Ascending aorta (tissue), 2 donors: ENCODE data around the gene HNRNPAB. TPM values are rescaled to one million over a fixed set of nuclear protein-coding genes. Genes with fewer than 3 reads are reported as not detected.

Source experiments
- DNase-seq, 2 donors: peaks; one replicate each; pipeline ENCODE4 v3.0.0-alpha.2; 2019; ENCODE audit warnings: low spot score in 2 of 2
- H3K27ac ChIP-seq, 2 donors: fragments of 200-600 bp; sonication (generic); one replicate each; pipeline ENCODE4 v1.5.1; 2016 to 2017; ENCODE audit warnings: mild to moderate bottlenecking in 1 of 2
- H3K27me3 ChIP-seq: fragments of 200-600 bp; sonication (generic); one replicate; pipeline ENCODE4 v1.5.1; 2017
- H3K36me3 ChIP-seq, 2 donors: fragments of 200-600 bp; sonication (generic); one replicate each; pipeline ENCODE4 v1.5.1; 2016
- H3K4me1 ChIP-seq, 2 donors: fragments of 200-600 bp; sonication (generic); one replicate each; pipeline ENCODE4 v1.5.1; 2016 to 2017; ENCODE audit warnings: mild to moderate bottlenecking in 1 of 2
- H3K4me3 ChIP-seq, 2 donors: fragments of 200-600 bp; sonication (generic); one replicate each; pipeline ENCODE4 v1.5.1; 2016 to 2017; ENCODE audit warnings: mild to moderate bottlenecking in 1 of 2
- H3K9me3 ChIP-seq, 2 donors: fragments of 200-600 bp; sonication (generic); one replicate each; pipeline ENCODE4 v1.5.1; 2016
- CTCF ChIP-seq, 3 experiments: fragments of 200-600 bp in 2 of 3; fragments of 450-650 bp in 1 of 3; sonication (generic) in 2 of 3; IDR thresholded peaks; one replicate each; pipeline ENCODE4 v1.5.1; 2016 to 2019; ENCODE audit warnings: antibody characterized with exemption in 3 of 3, mild to moderate bottlenecking in 1 of 3, moderate library complexity in 1 of 3
- intact Hi-C: fragments of 100-400 bp; cut with DNase I; formaldehyde crosslinking; loops from one replicate; pipeline ENCODE4 v1.15.1; 2023
- total RNA-seq: library from RNA; depleted of rRNA; stranded (reverse); fragments of >200 nt; gene quantifications from one replicate; pipeline ENCODE4 v1.1.0, GENCODE V29; 2016

The HNRNPAB gene
- total RNA-seq, 1 donor from 2014 or later = 99.2 TPM

DNA sequence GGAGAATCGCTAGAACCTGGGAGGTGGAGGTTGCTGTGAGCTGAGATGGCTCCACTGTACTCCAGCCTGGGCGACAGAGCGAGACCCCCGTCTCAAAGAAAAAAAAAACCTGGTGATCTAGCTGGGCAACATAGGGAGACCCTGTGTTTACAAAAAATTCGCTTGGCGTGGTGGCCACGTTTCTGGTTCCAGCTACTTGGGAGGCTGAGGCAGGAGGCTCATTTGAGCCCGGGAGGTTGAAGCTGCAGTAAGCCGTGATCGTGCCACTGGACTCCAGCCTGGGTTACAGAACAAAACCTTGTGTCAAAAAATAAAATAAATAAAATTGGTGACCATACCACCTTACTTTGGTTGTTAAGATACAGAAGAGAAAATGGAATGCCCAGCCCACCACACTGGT is 1.8 kb upstream of the HNRNPAB start:
- H3K27me3 ChIP-seq = no peaks in the 10 kb centered on the region
- no peak overlapping the region for H3K27ac ChIP-seq
- no peaks in the 10 kb centered on the region for H3K9me3 ChIP-seq
- intact Hi-C loops = loop anchor here (10.0 kb wide), 2 partner anchors 778 to 1872 kb away; partner anchors contain the start of genes GRK6 and RNF130
- no peak overlapping the region for H3K4me3 ChIP-seq
- no peak for TF ChIP-seq CTCF (IDR thresholded peaks at IDR 0.05)
- peaks cover 8 to 17% of the 10 kb centered on the region in 2 donors for H3K4me1 ChIP-seq
- peaks cover 9 to 11% of the 10 kb centered on the region in 2 donors for H3K36me3 ChIP-seq
- no peak for DNase-seq

GRCh38 chr5:178203670-178204181 is 607 bp upstream of the HNRNPAB start:
- Histone ChIP-seq H3K27ac (peak overlapping the region in 1 of 2 donors; percentile 96), H3K9me3 (no peaks in the 10 kb centered on the region), H3K4me1 (peaks cover 8 to 17% of the 10 kb centered on the region in 2 donors), H3K27me3 (no peaks in the 10 kb centered on the region), H3K36me3 (peaks cover 20 to 22% of the 10 kb centered on the region in 2 donors), H3K4me3 (peak overlapping the region; percentile 97 to 100)
- intact Hi-C loops = loop anchor here (1.0 to 10.0 kb wide), 4 partner anchors 49 to 1871 kb away; partner anchors contain the start of genes GRK6, RMND5B and RNF130
- TF ChIP-seq CTCF (IDR thresholded peaks at IDR 0.05) = no peak
- DNase-seq = no peak

GRCh38 chr5:178204935-178205748 is 809 bp downstream of the HNRNPAB start:
- Histone ChIP-seq H3K9me3 (no peaks in the 10 kb centered on the region), H3K27me3 (no peaks in the 10 kb centered on the region), H3K4me1 (peaks cover 8 to 17% of the 10 kb centered on the region in 2 donors), H3K4me3 (peak overlapping the region; percentile 97 to 100), H3K27ac (peak overlapping the region; percentile 92 to 96), H3K36me3 (peaks cover 34 to 36% of the 10 kb centered on the region in 2 donors)
- intact Hi-C loops = loop anchor here (1.0 to 10.0 kb wide), 5 partner anchors 27 to 1870 kb away; partner anchors contain the start of genes GRK6, PHYKPL, RMND5B and RNF130
- TF ChIP-seq CTCF (IDR thresholded peaks at IDR 0.05) = no peak
- DNase-seq = peak in 1 of 2 donors; percentile 85

DNA sequence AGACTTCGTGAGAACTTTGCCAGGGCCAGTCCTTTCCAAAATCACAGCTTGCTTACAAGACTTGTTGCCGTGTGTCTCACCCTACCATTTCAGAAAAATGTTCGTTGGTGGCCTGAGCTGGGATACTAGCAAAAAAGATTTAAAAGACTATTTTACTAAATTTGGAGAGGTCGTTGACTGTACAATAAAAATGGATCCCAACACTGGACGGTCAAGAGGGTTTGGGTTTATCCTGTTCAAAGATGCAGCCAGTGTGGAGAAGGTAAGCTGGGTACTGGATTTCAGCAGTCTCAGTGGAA is 1.4 kb downstream of the HNRNPAB start:
- Histone ChIP-seq H3K9me3 (no peaks in the 10 kb centered on the region), H3K4me1 (peaks cover 8 to 17% of the 10 kb centered on the region in 2 donors), H3K36me3 (peaks cover 40 to 41% of the 10 kb centered on the region in 2 donors), H3K27ac (peak overlapping the region; percentile 92 to 96), H3K27me3 (no peaks in the 10 kb centered on the region), H3K4me3 (peak overlapping the region; percentile 97 to 100)
- intact Hi-C loops = loop anchor here (1.0 to 10.0 kb wide), 3 partner anchors 27 to 1869 kb away; partner anchors contain the start of genes GRK6, PHYKPL and RNF130
- no peak for DNase-seq
- no peak for TF ChIP-seq CTCF (IDR thresholded peaks at IDR 0.05)

- Histone ChIP-seq H3K9me3 (no peaks in the 10 kb centered on the region), H3K4me1 (peaks cover 8 to 17% of the 10 kb centered on the region in 2 donors), H3K27me3 (no peaks in the 10 kb centered on the region), H3K27ac (peak overlapping the region; percentile 92 to 96), H3K36me3 (peaks cover 47 to 49% of the 10 kb centered on the region in 2 donors), H3K4me3 (peak overlapping the region; percentile 97 to 100)
- intact Hi-C loops = loop anchor here (10.0 kb wide), 2 partner anchors 782 to 1868 kb away; partner anchors contain the start of genes GRK6 and RNF130
- no peak for TF ChIP-seq CTCF (IDR thresholded peaks at IDR 0.05)
- DNase-seq = peak in 1 of 2 donors; percentile 53
Measured at GRCh38 chr5:178206166-178207101, 2.1 kb downstream of the HNRNPAB start.
